ENCODE results near the gene CDSN. TPM values are rescaled to one million over a fixed set of nuclear protein-coding genes. Genes with fewer than 3 reads are reported as not detected.

CDSN gene
- total and polyA plus RNA-seq, 2 donors (not counting 1 experiment from before 2014, with no cell fraction given), result not detected

- Histone ChIP-seq H3K4me2 (ENCODE audit: extremely low read depth, insufficient read depth, low read length) (no peak overlapping the region), H3K79me2 (ENCODE audit: control insufficient read depth, insufficient read depth, low read length) (no peaks in the 10 kb centered on the region), H2AFZ (ENCODE audit: low read length) (no peak overlapping the region), H3K27ac (ENCODE audit: insufficient read depth, low read length) (no peak overlapping the region), H4K20me1 (ENCODE audit: control insufficient read depth, extremely low read depth, insufficient read depth, low read length) (no peaks in the 10 kb centered on the region), H3K9me3 (ENCODE audit: control insufficient read depth, insufficient read depth, low read depth, low read length) (no peaks in the 10 kb centered on the region), H3K9ac (ENCODE audit: insufficient read depth, low read length) (no peak overlapping the region), H3K4me3 (replicated peaks in 1 of 4; ENCODE audit: control extremely low read depth in 1 of 4, insufficient read depth in 1 of 4, low read depth in 3 of 4, low read length in 4 of 4) (no peak overlapping the region), H3K36me3 (ENCODE audit: control insufficient read depth, insufficient read depth, low read length) (no peaks in the 10 kb centered on the region), H3K27me3 (ENCODE audit: control insufficient read depth, insufficient read depth, low read length) (no peaks in the 10 kb centered on the region), H3K4me1 (ENCODE audit: control insufficient read depth, extremely low read depth, insufficient read depth, low read length) (peaks cover 7% of the 10 kb centered on the region)
- TF ChIP-seq EZH2 (IDR thresholded peaks at IDR 0.05; ENCODE audit: low read length, missing control alignments) (no peak), CTCF (conservative IDR thresholded peaks at IDR 0.05 in 1 of 2, IDR thresholded peaks at IDR 0.05 in 1 of 2; ENCODE audit: low read depth in 1 of 2, low read length in 2 of 2) (no peak)
- DNase-seq (ENCODE audit: low read depth in 2 of 2), result no peak
Measured at GRCh38 chr6:31081872-31082271, 38.4 kb downstream of the CDSN start.

- no peaks in the 10 kb centered on the region for H4K20me1 ChIP-seq (ENCODE audit: control insufficient read depth, extremely low read depth, insufficient read depth, low read length)
- no peaks in the 10 kb centered on the region for H3K9me3 ChIP-seq (ENCODE audit: control insufficient read depth, insufficient read depth, low read depth, low read length)
- TF ChIP-seq CTCF (conservative IDR thresholded peaks at IDR 0.05 in 1 of 2, IDR thresholded peaks at IDR 0.05 in 1 of 2; ENCODE audit: low read depth in 1 of 2, low read length in 2 of 2) (peak; percentile 77 to 87), EZH2 (IDR thresholded peaks at IDR 0.05; ENCODE audit: low read length, missing control alignments) (no peak)
- peaks cover 7% of the 10 kb centered on the region for H3K4me1 ChIP-seq (ENCODE audit: control insufficient read depth, extremely low read depth, insufficient read depth, low read length)
- peak overlapping the region; percentile 1 for H3K4me2 ChIP-seq (ENCODE audit: extremely low read depth, insufficient read depth, low read length)
- H3K36me3 ChIP-seq (ENCODE audit: control insufficient read depth, insufficient read depth, low read length), result no peaks in the 10 kb centered on the region
- H3K9ac ChIP-seq (ENCODE audit: insufficient read depth, low read length), result no peak overlapping the region
- H3K79me2 ChIP-seq (ENCODE audit: control insufficient read depth, insufficient read depth, low read length), result no peaks in the 10 kb centered on the region
- no peak overlapping the region for H3K27ac ChIP-seq (ENCODE audit: insufficient read depth, low read length)
- H3K4me3 ChIP-seq (replicated peaks in 1 of 4; ENCODE audit: control extremely low read depth in 1 of 4, insufficient read depth in 1 of 4, low read depth in 3 of 4, low read length in 4 of 4), result peak overlapping the region in 1 of 4 experiments; percentile 20
- peak; percentile 50 to 68 for DNase-seq (ENCODE audit: low read depth in 2 of 2)
- H2AFZ ChIP-seq (ENCODE audit: low read length), result peak overlapping the region; percentile 61
- H3K27me3 ChIP-seq (ENCODE audit: control insufficient read depth, insufficient read depth, low read length), result no peaks in the 10 kb centered on the region
Measured at GRCh38 chr6:31079656-31080261, 40.5 kb downstream of the CDSN start.

DNA sequence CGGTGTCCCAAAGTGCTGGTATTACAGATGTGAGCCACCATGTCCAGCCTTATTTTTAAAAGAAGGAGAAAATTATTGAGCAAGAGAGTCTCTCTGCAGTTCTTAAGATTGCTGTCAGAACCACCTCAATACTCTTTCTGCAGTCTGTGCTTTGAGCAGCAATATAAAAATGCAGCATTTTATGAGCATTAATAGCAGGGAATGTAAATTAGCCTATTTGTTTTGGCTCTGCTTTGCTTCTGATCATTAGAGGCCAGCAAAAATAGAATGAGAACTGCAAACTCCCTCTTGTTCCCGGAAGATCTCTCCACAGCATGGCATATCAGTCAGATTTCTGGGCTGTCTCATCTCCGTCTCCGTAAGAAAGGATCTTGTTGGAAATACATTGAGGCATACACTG, 43.6 kb downstream of the CDSN start:
- no peaks in the 10 kb centered on the region for H4K20me1 ChIP-seq (ENCODE audit: control insufficient read depth, extremely low read depth, insufficient read depth, low read length)
- TF ChIP-seq CTCF (conservative IDR thresholded peaks at IDR 0.05 in 1 of 2, IDR thresholded peaks at IDR 0.05 in 1 of 2; ENCODE audit: low read depth in 1 of 2, low read length in 2 of 2), result no peak
- TF ChIP-seq EZH2 (IDR thresholded peaks at IDR 0.05; ENCODE audit: low read length, missing control alignments), result no peak
- H3K4me2 ChIP-seq (ENCODE audit: extremely low read depth, insufficient read depth, low read length), result no peak overlapping the region
- H2AFZ ChIP-seq (ENCODE audit: low read length), result no peak overlapping the region
- no peaks in the 10 kb centered on the region for H3K27me3 ChIP-seq (ENCODE audit: control insufficient read depth, insufficient read depth, low read length)
- no peak overlapping the region for H3K9ac ChIP-seq (ENCODE audit: insufficient read depth, low read length)
- no peak overlapping the region for H3K4me3 ChIP-seq (replicated peaks in 1 of 4; ENCODE audit: control extremely low read depth in 1 of 4, insufficient read depth in 1 of 4, low read depth in 3 of 4, low read length in 4 of 4)
- no peaks in the 10 kb centered on the region for H3K36me3 ChIP-seq (ENCODE audit: control insufficient read depth, insufficient read depth, low read length)
- DNase-seq (ENCODE audit: low read depth in 2 of 2), result no peak
- no peak overlapping the region for H3K27ac ChIP-seq (ENCODE audit: insufficient read depth, low read length)
- no peaks in the 10 kb centered on the region for H3K79me2 ChIP-seq (ENCODE audit: control insufficient read depth, insufficient read depth, low read length)
- H3K9me3 ChIP-seq (ENCODE audit: control insufficient read depth, insufficient read depth, low read depth, low read length), result no peaks in the 10 kb centered on the region
- H3K4me1 ChIP-seq (ENCODE audit: control insufficient read depth, extremely low read depth, insufficient read depth, low read length), result peaks cover 9% of the 10 kb centered on the region
